OCI-LY1 (cell line): Measurements from ENCODE around the gene ZBTB45.
A peak's percentile ranks its signal among the peaks of the same experiment; 100 is the strongest.

ENCODE experiments used
- H2AFZ ChIP-seq: fragments of 200-600 bp; sonication (generic), shearing (Covaris generic); 2 replicates; pipeline ENCODE4 v1.6.0; 2014; ENCODE audit warnings: antibody characterized with exemption, mild to moderate bottlenecking, low read length
- H3F3A ChIP-seq: fragments of 200-600 bp; sonication (generic), shearing (Covaris generic); 2 replicates; pipeline ENCODE4 v1.6.0; 2014; ENCODE audit warnings: mild to moderate bottlenecking, antibody characterized with exemption, low read length, moderate library complexity; ENCODE audit not compliant: insufficient read depth
- H3K27ac ChIP-seq: fragments of 200-600 bp; sonication (generic); 2 replicates; pipeline ENCODE4 v1.5.1; 2014; ENCODE audit warnings: low read length, mixed run types, mild to moderate bottlenecking, low read depth; ENCODE audit not compliant: poor library complexity, severe bottlenecking
- H3K27me3 ChIP-seq: fragments of 200-600 bp; sonication (generic); 2 replicates; pipeline ENCODE4 v1.6.0; 2014; ENCODE audit warnings: antibody characterized with exemption, mild to moderate bottlenecking, low read length, moderate library complexity; ENCODE audit not compliant: insufficient read depth
- H3K36me3 ChIP-seq: fragments of 200-600 bp; sonication (generic); 2 replicates; pipeline ENCODE4 v1.6.1; 2014; ENCODE audit warnings: mild to moderate bottlenecking, antibody characterized with exemption, low read length, moderate library complexity, mixed read lengths; ENCODE audit not compliant: insufficient read depth
- H3K4me1 ChIP-seq: fragments of 200-600 bp; sonication (generic); 2 replicates; pipeline ENCODE4 v1.5.1; 2014; ENCODE audit warnings: mild to moderate bottlenecking, low read length, moderate library complexity; ENCODE audit not compliant: insufficient read depth, severe bottlenecking
- H3K4me2 ChIP-seq: fragments of 200-600 bp; sonication (generic), shearing (Covaris generic); 2 replicates; pipeline ENCODE4 v1.6.1; 2014; ENCODE audit warnings: low read length
- H3K4me3 ChIP-seq: fragments of 200-600 bp; sonication (generic); 2 replicates; pipeline ENCODE4 v1.5.1; 2014; ENCODE audit warnings: low read length, low read depth, mild to moderate bottlenecking, mixed read lengths; ENCODE audit not compliant: poor library complexity, severe bottlenecking
- H3K79me2 ChIP-seq: fragments of 200-600 bp; shearing (Covaris generic); 2 replicates; pipeline ENCODE4 v1.6.1; 2016; ENCODE audit warnings: mixed run types, low read length, mixed read lengths; ENCODE audit not compliant: insufficient read depth
- H3K9ac ChIP-seq: fragments of 200-600 bp; sonication (generic), shearing (Covaris generic); 2 replicates; pipeline ENCODE4 v1.6.1; 2014; ENCODE audit warnings: mild to moderate bottlenecking, low read length, mixed read lengths
- H3K9me2 ChIP-seq: fragments of 200-600 bp; sonication (generic), shearing (Covaris generic); 2 replicates; pipeline ENCODE4 v1.6.1; 2014; ENCODE audit warnings: low read depth, mild to moderate bottlenecking, low read length, mixed read lengths
- H3K9me3 ChIP-seq: fragments of 200-600 bp; shearing (Covaris generic); 2 replicates; pipeline ENCODE4 v1.6.1; 2014; ENCODE audit warnings: low read length, mixed read lengths
- H4K20me1 ChIP-seq: fragments of 200-600 bp; sonication (generic), shearing (Covaris generic); 2 replicates; pipeline ENCODE4 v1.6.0; 2016; ENCODE audit warnings: mild to moderate bottlenecking, low read length; ENCODE audit not compliant: insufficient read depth
- EZH2 ChIP-seq: fragments of 200-600 bp; sonication (generic), shearing (Covaris generic); IDR thresholded peaks from 2 replicates; pipeline ENCODE4 v1.8.0; 2017; ENCODE audit warnings: borderline replicate concordance, mixed run types, mild to moderate bottlenecking, antibody characterized with exemption, low read length, moderate library complexity, mixed read lengths
- TF ChIP-seq, protein P1 (sequence below): fragments of 200-600 bp; sonication (generic), shearing (Covaris generic); IDR thresholded peaks from 2 replicates; pipeline ENCODE4 v1.5.1; 2017; ENCODE audit warnings: mild to moderate bottlenecking, antibody characterized with exemption, low read length, moderate library complexity, mixed read lengths

Gene ZBTB45

DNA sequence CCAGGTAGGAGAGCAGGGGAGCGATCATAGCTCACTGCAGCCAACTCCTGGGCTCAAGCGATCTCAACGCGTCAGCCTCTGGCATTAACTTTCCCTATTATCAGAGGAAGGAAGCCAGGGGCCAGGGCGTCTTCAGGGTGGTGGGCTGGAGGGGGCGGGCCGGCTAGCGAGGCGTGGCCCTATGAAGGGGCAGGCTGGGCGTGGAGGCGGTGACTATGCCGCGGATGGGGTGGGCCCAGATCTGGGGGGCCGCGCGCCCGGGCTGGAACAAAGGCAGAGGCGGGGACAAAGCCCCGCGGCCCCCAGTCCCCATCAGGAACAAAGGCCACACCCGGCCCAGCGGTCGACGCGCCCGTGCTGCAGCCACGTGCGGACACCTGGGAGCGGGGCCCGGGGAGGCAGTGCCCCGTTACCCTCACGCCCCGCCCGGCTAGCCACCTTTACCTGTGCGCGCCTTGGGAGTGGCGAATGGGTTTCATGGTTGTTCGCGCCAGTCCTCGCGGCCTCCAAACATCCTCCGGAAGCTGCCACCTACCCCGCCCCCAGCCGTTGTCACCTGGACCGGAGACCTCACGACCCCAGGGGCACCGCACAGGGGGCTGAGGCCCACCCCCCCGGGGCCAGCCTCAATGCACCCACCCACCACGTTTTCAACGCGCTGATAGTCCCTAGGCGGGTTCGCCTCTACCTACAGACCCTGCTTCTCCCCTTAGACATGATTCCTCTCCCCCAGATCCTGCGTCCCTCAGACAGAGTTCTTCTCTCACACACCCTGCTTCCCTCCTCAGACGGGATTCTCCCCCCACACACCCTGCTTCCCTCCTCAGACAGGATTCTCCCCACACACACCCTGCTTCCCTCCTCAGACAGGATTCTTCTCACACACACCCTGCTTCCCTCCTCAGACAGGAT, 18.9 kb upstream of the ZBTB45 start:
- H3K4me2 ChIP-seq = peak overlapping the region; percentile 79
- no peaks in the 10 kb centered on the region for H3K27me3 ChIP-seq
- H3K36me3 ChIP-seq = no peaks in the 10 kb centered on the region
- H3K9ac ChIP-seq = peak overlapping the region; percentile 55
- no peaks in the 10 kb centered on the region for H3K9me2 ChIP-seq
- no peak overlapping the region; the same call in none of the 2 replicates for H2AFZ ChIP-seq
- H3F3A ChIP-seq = no peaks in the 10 kb centered on the region
- no peaks in the 10 kb centered on the region for H3K9me3 ChIP-seq
- no peaks in the 10 kb centered on the region for H4K20me1 ChIP-seq
- no peak overlapping the region for H3K27ac ChIP-seq
- H3K79me2 ChIP-seq = no peaks in the 10 kb centered on the region
- peaks cover 17% of the 10 kb centered on the region for H3K4me1 ChIP-seq
- TF ChIP-seq, protein P1, sequence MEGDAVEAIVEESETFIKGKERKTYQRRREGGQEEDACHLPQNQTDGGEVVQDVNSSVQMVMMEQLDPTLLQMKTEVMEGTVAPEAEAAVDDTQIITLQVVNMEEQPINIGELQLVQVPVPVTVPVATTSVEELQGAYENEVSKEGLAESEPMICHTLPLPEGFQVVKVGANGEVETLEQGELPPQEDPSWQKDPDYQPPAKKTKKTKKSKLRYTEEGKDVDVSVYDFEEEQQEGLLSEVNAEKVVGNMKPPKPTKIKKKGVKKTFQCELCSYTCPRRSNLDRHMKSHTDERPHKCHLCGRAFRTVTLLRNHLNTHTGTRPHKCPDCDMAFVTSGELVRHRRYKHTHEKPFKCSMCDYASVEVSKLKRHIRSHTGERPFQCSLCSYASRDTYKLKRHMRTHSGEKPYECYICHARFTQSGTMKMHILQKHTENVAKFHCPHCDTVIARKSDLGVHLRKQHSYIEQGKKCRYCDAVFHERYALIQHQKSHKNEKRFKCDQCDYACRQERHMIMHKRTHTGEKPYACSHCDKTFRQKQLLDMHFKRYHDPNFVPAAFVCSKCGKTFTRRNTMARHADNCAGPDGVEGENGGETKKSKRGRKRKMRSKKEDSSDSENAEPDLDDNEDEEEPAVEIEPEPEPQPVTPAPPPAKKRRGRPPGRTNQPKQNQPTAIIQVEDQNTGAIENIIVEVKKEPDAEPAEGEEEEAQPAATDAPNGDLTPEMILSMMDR = no peak
- TF ChIP-seq EZH2 = no peak
- peak overlapping the region; percentile 57 for H3K4me3 ChIP-seq

DNA sequence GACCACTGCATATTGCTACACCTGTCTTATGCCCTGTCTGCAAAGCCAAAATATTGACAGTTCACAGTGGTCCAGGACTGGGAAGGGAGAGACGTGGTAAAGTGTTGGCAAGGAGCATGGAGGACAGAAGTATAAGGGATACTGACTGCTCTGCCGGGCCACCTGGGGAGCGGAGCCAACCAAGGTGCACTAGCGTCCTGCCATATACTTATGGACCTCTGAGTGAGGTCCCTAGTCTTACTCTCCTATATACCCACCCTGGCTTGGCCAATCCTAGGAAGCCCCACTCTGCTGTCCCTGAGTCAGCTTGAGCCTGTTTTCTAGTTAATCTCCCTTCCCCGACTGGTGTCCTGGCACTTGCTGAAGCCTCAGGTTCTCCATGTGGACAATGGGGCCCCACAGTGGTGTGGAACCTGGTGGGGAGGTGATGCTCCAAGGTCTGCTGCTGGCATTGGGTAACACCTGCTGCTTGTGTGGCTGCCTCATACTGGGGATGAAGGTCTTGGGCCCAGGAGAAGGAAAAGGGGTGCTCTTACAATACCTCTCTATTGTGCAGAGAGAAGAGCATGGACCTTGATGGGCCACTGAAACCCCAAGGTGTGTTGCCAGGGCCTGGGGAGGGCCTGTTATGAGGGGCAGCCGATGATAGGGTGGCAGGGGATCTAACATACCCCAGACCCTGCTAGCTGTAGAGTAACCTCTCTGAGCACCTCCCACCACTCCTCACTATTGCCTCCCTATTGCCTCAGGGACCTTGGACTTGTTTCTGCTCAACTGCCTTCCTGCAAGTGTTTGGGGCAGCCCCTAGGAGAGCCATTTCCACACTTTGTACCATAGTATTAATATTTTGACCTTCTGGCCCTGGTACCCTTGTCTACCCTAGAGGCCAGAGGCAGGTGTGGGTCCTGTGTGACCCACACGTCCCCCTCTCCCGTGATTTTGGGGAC, 17.5 kb upstream of the ZBTB45 start:
- H2AFZ ChIP-seq = no peak overlapping the region
- H3F3A ChIP-seq = no peaks in the 10 kb centered on the region
- H3K4me2 ChIP-seq = peak overlapping the region; percentile 79; the same call in 1 of the 2 replicates
- H3K9me2 ChIP-seq = no peaks in the 10 kb centered on the region
- H3K36me3 ChIP-seq = no peaks in the 10 kb centered on the region
- no peak overlapping the region for H3K9ac ChIP-seq
- H3K27me3 ChIP-seq = no peaks in the 10 kb centered on the region
- no peaks in the 10 kb centered on the region for H3K9me3 ChIP-seq
- no peaks in the 10 kb centered on the region for H3K79me2 ChIP-seq
- no peaks in the 10 kb centered on the region for H4K20me1 ChIP-seq
- TF ChIP-seq EZH2 = no peak
- TF ChIP-seq, protein P1 = no peak
- H3K4me3 ChIP-seq = no peak overlapping the region
- peaks cover 15% of the 10 kb centered on the region for H3K4me1 ChIP-seq
- no peak overlapping the region for H3K27ac ChIP-seq

DNA sequence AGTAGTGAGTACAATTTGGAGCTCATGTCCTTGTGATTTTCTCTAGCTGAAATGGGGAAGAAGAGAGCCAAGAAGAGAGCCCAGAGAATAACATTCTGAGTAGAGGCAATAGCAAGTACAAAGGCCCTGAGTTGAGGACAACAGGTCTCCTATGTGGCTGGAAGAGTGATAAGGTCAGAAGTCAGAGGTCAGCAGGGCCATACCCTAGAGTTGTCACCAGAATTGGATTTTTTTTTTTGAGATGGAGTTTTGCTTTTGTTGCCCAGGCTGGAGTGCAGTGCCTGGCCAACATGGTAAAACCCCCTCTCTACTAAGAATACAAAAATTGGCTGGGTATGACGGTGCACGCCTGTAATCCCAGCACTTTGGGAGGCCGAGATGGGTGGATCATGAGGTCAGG, 16.2 kb upstream of the ZBTB45 start:
- no peak overlapping the region for H2AFZ ChIP-seq
- TF ChIP-seq, protein P1 = no peak
- no peak for TF ChIP-seq EZH2
- H3K4me1 ChIP-seq = peaks cover 15% of the 10 kb centered on the region
- H3K4me2 ChIP-seq = no peak overlapping the region
- H3K27ac ChIP-seq = no peak overlapping the region
- H3K9me3 ChIP-seq = no peaks in the 10 kb centered on the region
- H4K20me1 ChIP-seq = no peaks in the 10 kb centered on the region
- no peaks in the 10 kb centered on the region for H3K27me3 ChIP-seq
- no peaks in the 10 kb centered on the region for H3K79me2 ChIP-seq
- no peaks in the 10 kb centered on the region for H3K9me2 ChIP-seq
- no peak overlapping the region for H3K4me3 ChIP-seq
- no peak overlapping the region for H3K9ac ChIP-seq
- no peaks in the 10 kb centered on the region for H3K36me3 ChIP-seq
- no peaks in the 10 kb centered on the region for H3F3A ChIP-seq
